ENCODE measurements around the gene ZNF207. TPM values are rescaled to one million over a fixed set of nuclear protein-coding genes. Genes with fewer than 3 reads are reported as not detected.
"Not testable (repeated sequence)": the region's sequence is repeated elsewhere in the genome, so short reads cannot be mapped to it uniquely, and the experiment has no call there.

ZNF207 gene
- total RNA-seq, 1 donor = 202 TPM

DNA sequence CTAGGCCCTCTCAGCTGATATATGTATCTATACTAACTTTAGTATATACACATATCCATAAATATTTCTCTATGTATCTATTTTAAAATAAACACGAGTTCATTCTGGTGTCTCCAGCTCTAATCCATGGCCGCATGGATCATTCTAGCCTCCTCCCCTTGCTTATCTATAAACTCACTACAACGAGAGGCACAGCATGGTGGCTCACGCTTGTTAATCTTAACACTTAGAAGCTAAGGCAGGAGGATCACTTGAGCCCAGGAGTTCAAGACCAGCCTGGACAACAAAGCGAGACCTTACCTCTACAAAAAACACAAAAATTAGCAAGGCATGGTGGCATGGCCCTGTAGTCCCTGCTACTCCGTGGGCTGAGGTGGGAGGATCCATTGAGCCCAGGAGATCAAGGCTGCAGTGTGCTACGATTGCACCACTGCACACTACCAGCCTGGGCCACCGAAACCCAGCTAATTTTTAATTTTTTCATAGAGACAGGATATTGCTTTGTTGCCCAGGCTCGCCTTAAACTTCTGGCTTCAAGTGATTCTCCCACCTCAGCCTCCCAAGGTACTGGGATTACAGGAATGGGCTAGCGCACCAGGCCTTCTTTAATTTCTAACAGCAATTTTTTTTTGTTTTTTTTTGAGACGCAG, 3.9 kb upstream of the ZNF207 start:
- no peak for DNase-seq (ENCODE audit: low read depth)
- no peak overlapping the region for H3K4me3 ChIP-seq (ENCODE audit: low read depth, low read length)
- TF ChIP-seq, protein P1, sequence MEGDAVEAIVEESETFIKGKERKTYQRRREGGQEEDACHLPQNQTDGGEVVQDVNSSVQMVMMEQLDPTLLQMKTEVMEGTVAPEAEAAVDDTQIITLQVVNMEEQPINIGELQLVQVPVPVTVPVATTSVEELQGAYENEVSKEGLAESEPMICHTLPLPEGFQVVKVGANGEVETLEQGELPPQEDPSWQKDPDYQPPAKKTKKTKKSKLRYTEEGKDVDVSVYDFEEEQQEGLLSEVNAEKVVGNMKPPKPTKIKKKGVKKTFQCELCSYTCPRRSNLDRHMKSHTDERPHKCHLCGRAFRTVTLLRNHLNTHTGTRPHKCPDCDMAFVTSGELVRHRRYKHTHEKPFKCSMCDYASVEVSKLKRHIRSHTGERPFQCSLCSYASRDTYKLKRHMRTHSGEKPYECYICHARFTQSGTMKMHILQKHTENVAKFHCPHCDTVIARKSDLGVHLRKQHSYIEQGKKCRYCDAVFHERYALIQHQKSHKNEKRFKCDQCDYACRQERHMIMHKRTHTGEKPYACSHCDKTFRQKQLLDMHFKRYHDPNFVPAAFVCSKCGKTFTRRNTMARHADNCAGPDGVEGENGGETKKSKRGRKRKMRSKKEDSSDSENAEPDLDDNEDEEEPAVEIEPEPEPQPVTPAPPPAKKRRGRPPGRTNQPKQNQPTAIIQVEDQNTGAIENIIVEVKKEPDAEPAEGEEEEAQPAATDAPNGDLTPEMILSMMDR (IDR thresholded peaks at IDR 0.05; ENCODE audit: insufficient read depth, low read length) = no peak

DNA sequence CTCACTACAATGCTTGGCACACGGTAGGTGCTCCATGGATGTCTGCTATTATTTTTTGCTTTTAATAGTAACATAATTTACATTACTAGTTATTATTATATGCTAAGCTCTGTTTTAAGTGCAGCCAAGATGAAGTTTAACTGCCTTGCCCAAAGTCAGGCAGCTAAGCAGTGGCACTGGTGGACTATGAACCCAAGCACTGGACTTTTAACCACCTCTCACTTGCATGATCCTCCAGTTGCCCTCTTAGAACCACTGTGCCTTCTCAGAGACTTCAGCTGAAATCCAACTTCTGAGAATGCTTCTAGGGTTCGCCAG, 1.5 kb upstream of the ZNF207 start:
- no peak for DNase-seq (ENCODE audit: low read depth)
- H3K4me3 ChIP-seq (ENCODE audit: low read depth, low read length) = no peak overlapping the region
- TF ChIP-seq, protein P1 (IDR thresholded peaks at IDR 0.05; ENCODE audit: insufficient read depth, low read length) = no peak

DNA sequence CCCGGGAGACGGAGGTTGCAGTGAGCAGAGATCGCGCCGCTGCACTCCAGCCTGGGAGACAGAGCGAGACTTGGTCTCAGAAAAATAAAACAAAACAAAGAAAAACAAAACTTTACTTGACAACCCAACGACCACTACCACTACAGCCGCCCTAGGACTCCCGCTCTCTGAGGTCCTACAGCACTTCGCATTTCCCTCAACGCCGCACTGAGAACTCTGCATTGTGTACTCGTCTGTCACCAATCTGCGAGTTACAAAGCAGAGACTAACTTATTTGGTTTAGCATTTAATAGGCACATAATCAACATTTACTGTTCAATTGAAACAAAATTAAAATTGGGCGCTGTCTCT, 479 bp upstream of the ZNF207 start:
- no peak for DNase-seq (ENCODE audit: low read depth)
- H3K4me3 ChIP-seq (ENCODE audit: low read depth, low read length) = peak overlapping the region; percentile 99
- TF ChIP-seq, protein P1 (IDR thresholded peaks at IDR 0.05; ENCODE audit: insufficient read depth, low read length) = no peak

DNA sequence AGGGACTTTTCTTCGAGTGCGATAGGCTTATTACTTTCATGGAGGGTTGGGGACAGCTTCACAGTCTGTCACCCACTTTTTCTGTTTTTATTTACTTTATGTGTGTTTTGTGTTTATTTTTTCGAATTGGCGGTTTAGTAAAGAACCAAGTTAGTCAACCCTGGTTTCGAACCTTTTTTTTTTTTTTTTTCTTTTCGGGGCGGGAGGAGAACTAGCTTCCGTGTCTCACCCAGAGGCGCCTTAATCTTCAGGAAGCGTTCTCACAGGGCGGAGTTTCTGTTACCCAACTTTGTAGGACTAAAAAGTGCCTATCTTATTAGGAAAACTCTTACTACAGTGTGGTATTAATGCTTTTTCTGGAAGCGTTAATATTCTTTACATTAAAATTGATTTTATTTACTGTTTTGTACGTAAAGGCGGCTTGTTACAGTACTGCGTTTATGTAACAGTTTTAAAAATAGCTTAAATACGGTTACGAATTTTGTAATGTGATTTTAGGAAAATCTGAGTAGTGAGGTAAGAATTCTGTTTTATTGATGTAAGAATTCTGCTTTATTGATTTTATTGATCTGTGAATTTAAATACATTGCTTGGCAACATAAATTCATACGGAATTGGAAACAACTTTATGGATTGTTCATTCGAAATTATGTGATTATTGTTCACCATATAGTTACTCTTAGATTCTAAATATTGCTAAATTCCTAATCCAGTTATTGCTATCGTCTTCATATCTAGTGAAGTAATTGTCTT, 885 bp downstream of the ZNF207 start:
- DNase-seq (ENCODE audit: low read depth) = peak; percentile 82
- H3K4me3 ChIP-seq (ENCODE audit: low read depth, low read length) = peak overlapping the region; percentile 99
- TF ChIP-seq, protein P1 (IDR thresholded peaks at IDR 0.05; ENCODE audit: insufficient read depth, low read length) = no peak

DNA sequence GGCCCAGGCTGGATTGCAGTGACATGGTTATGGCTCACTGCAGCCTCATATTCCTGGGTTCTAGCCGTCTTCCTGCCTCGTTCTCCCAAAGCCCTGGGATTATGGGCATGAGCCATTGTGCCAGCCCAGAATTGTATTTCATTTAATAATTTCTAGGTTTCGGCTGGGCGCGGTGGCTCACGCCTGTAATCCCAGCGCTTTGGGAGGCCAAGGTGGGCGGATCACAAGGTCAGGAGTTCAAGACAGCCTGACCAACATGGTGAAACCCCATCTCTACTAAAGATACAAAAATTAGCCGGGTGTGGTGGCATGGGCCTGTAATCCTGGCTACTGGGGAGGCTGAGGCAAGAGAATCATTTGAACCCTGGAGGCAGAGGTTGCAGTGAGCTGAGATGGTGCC, 2.8 kb downstream of the ZNF207 start:
- not testable (repeated sequence) for DNase-seq (ENCODE audit: low read depth)
- H3K4me3 ChIP-seq (ENCODE audit: low read depth, low read length) = peak overlapping the region; percentile 48

DNA sequence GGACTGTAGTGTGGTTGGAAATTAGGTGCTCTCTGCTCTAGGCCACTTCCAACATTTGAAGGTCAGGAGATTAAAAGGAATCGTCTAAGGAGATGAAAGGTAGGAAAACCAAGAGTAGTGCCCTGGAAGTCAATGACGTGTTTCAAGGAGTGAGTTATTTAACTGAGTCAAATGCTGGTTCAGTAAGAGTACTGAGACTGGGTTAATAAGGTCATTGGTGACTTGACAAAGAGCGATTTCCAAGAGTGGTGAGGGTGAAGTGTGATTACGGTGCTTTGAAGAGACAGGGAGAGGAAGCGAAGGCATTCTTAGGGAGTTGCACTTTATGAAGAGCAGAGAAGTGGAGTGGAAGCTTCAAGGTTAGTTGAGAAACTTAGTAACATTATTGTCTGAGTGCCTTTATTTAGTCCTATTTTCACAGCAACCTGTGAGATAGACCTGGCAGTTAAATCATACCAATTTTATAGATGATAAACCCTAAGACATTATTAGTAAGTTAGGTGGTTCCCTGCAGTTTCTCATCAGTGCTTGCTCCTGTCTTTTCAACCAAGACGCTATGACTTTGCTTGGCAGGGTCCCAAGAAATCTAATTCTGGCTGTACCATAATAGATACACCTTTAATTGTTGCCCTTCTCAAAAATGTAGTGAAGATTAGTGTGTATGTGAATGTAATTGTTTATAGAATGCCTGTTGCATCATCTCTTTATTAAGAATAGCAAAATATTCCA, 5.9 kb downstream of the ZNF207 start:
- H3K4me3 ChIP-seq (ENCODE audit: low read depth, low read length) = no peak overlapping the region
- TF ChIP-seq, protein P1 (IDR thresholded peaks at IDR 0.05; ENCODE audit: insufficient read depth, low read length) = no peak
- DNase-seq (ENCODE audit: low read depth) = no peak

DNA sequence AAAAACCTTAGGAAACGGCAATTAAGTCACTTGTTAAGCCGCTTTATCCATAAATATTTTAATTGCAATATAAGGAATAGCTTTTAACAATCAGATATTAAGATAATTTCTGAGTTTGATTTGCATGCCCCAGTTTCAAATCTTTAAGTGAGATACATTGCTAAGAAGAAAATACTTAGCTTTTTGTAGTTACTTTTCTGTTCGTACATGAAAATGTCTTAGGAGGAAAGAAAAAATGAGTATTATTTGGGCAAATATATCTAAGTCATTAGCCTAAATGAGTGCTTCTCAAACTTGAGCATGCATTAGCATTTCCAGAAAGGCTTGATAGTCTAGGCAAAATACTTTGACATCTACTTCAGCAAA, 6.4 kb downstream of the ZNF207 start:
- no peak overlapping the region for H3K4me3 ChIP-seq (ENCODE audit: low read depth, low read length)
- no peak for DNase-seq (ENCODE audit: low read depth)

More for the DNA sequence above, 6.4 kb downstream of the ZNF207 start:
- TF ChIP-seq, protein P1 (IDR thresholded peaks at IDR 0.05; ENCODE audit: insufficient read depth, low read length) = no peak

Measured in fibroblast of the aortic adventitia (primary cell).